ENCODE measurements around the gene SNTB2.
A peak's percentile ranks its signal among the peaks of the same experiment; 100 is the strongest.

Gene SNTB2

DNA sequence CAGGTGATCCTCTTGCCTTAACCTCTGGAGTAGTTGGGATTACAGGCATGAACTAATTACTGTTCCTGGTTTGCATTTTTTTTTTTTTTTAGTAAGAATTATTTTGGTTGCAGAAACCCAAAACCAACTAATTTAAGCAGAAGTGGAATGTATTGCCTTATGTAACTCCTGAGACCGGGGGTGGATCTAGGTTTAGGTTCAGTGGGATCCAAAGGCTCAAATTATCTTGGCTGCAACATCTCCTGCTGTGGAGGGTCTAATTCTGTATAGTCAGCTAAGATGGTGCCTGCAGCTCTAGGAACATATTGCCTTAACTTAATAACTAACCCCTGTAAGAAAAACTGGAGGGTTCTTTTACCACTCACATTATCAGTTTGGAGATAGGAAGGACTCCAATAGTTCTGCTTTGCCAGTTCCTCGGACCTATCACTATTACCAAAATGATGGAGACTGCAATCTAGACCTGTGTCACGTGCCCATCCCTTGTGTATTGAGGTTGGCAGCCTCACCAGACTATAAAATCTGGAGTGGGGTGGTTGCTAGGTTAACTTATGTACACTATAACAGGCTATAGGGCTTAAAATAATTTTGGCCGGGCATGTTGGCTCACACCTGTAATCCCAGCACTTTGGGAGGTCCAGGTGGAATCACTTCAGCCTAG is 8.5 kb downstream of the SNTB2 start:
- Mint-ChIP-seq H3K4me1 (peaks cover 37% of the 10 kb centered on the region), H3K9me3 (no peaks in the 10 kb centered on the region), H3K27ac (no peak overlapping the region), H3K4me3 (no peak overlapping the region), H3K27me3 (no peaks in the 10 kb centered on the region)
- ATAC-seq: no peak
- DNase-seq: no peak

DNA sequence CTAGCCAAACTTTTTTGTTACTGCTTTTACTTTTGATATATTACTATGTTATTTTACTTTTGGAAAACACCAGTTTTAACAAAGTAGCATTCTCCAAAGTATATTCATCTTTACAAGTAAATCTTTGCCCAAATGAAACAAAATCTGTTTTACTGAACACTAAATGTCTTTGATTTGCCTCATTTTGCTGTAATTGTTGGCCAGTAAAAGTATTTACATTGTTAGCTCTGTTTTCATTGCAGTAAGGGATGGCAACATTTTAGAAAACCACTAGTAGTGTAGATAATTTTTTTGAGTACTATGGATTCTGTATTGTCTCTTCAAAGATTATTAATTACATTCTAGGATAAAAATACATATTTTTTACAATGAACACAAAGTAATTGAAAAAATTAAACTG is 10.6 kb downstream of the SNTB2 start:
- ATAC-seq: no peak
- Mint-ChIP-seq H3K27ac (no peak overlapping the region), H3K9me3 (no peaks in the 10 kb centered on the region), H3K27me3 (no peaks in the 10 kb centered on the region), H3K4me3 (no peak overlapping the region), H3K4me1 (peaks cover 28% of the 10 kb centered on the region)
- DNase-seq: no peak

DNA sequence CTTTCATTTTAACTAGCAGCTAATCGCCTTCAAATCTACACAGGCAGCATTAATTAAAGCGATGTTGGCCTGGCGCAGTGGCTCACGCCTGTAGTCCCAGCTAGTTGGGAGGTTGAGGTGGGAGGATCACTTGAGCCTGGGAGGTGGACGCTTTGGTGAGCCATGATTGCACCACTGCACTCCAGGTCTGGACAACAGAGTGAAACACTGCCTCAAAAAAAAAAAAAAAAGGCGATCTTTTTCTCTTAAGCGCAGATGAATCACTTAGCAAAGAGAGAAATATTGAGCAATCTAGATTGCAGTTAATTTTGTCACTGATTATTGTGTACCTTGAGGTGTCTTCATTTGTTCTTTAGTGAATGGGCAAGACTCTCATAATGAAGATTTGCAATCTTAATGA is 12.4 kb downstream of the SNTB2 start:
- Mint-ChIP-seq H3K27me3 (no peaks in the 10 kb centered on the region), H3K4me1 (peaks cover 28% of the 10 kb centered on the region), H3K4me3 (no peak overlapping the region), H3K9me3 (no peaks in the 10 kb centered on the region), H3K27ac (no peak overlapping the region)
- DNase-seq: no peak
- no peak for ATAC-seq

DNA sequence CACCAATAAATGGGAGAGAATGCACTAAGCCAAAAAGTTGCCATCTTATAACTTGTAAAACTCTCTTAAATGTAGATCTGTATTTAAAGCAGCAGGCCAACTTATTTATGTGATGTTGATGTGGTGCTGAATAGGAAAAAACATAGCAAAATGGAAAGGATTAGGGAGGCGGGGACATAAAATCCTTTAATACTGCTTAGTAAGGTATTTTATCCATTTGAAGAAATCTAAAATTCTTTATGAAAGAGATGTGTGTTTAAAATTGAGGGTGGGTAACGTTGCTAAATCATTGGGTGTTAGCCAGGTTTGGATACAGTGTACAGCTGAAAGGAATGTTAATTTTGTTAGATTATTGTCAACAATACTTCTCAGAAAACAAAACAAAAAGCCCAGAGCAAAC is 14.3 kb downstream of the SNTB2 start:
- DNase-seq: no peak
- Mint-ChIP-seq H3K27me3 (no peaks in the 10 kb centered on the region), H3K27ac (no peak overlapping the region), H3K4me3 (no peak overlapping the region), H3K9me3 (no peaks in the 10 kb centered on the region), H3K4me1 (peaks cover 40% of the 10 kb centered on the region)
- ATAC-seq: no peak

DNA sequence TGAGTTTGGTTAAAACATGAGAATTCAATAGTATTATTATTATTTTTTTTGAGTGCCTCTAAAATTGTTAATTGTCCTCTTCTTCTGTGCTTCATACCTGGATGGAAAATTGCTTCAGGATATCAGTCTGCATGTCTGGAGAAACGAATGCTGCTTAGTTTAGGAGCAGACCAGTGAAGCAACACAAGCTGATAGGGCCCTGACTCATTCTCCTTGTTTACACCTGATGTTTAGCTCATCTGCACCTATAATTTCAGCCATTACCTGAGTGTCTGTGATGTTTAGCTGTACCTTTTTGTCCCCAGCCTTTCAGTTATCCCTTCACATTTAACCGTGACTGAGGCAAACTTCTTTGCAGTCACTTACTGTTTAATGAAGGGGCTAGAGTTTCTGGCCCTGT is 14.8 kb downstream of the SNTB2 start:
- Mint-ChIP-seq H3K4me3 (no peak overlapping the region), H3K27me3 (no peaks in the 10 kb centered on the region), H3K9me3 (no peaks in the 10 kb centered on the region), H3K4me1 (peaks cover 40% of the 10 kb centered on the region), H3K27ac (no peak overlapping the region)
- DNase-seq (no peak), ATAC-seq (no peak)

DNA sequence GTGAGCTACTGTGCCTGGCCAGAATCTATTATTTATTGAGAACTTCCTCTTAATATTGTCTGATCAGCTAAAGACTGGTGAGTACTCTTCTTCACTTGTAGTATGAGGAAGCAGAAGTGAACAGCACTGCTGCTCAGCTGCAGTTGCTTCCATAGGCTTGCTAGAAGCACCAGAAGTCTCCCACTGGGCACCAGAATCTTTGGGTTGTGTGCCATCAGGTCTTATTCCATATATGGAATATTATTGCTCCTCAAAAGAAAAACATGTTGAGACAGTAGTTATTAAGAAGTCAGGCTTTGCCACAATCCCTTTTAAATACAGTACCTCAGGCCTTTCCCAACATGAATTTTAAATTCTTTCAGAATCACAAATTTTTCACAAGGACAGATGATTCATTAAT is 17.2 kb downstream of the SNTB2 start:
- no peak for ATAC-seq
- Mint-ChIP-seq H3K27ac (no peak overlapping the region), H3K27me3 (no peaks in the 10 kb centered on the region), H3K4me1 (peaks cover 35% of the 10 kb centered on the region), H3K4me3 (peak overlapping the region in 1 of 2 donors; percentile 37), H3K9me3 (no peaks in the 10 kb centered on the region)
- DNase-seq: no peak

DNA sequence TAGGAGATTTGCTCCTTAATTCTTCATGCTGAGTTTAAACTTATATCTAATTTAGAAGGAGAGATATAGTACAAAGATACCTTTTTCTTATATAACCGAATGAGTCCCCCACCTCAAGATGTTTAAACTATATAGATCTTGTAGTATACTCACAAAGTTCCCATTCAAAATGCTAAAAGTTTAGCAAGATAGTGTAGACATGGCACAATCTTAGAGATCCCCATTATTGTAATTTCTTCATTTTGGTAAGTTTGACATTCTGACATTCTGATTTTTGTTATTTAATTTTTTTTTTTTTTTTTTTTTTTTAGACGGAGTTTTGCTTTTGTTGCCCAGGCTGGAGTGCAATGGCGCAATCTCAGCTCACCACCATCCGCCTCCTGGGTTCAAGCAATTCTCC is 22.8 kb downstream of the SNTB2 start:
- no peak for DNase-seq
- Mint-ChIP-seq H3K27ac (no peak overlapping the region), H3K27me3 (no peaks in the 10 kb centered on the region), H3K9me3 (no peaks in the 10 kb centered on the region), H3K4me1 (peaks cover 15% of the 10 kb centered on the region), H3K4me3 (no peak overlapping the region)
- ATAC-seq: no peak

DNA sequence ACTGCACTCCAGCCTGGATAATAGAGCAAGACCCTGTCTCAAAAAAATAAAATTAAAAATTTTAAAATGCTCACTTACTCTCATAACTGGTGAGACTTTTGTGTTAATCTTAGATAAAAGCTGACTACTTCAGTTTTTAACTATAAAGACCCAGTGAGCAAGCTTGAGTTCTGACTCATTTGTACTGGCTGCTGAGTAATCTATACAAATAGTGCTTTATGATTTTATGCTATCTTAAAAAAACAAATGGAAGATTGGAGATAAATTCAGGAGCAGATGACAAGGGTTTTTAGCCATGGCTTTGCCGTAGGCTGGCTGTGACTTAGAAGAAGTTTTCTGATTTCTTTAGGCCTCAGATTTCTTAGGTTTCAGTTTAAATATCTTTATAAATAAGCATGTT is 30.5 kb downstream of the SNTB2 start:
- ATAC-seq (no peak), DNase-seq (no peak)
- no peak overlapping the region for H3K27ac Mint-ChIP-seq
- no peaks in the 10 kb centered on the region for H3K4me1 Mint-ChIP-seq
- no peaks in the 10 kb centered on the region for H3K9me3 Mint-ChIP-seq
- H3K4me3 Mint-ChIP-seq: no peak overlapping the region
- H3K27me3 Mint-ChIP-seq: no peaks in the 10 kb centered on the region

DNA sequence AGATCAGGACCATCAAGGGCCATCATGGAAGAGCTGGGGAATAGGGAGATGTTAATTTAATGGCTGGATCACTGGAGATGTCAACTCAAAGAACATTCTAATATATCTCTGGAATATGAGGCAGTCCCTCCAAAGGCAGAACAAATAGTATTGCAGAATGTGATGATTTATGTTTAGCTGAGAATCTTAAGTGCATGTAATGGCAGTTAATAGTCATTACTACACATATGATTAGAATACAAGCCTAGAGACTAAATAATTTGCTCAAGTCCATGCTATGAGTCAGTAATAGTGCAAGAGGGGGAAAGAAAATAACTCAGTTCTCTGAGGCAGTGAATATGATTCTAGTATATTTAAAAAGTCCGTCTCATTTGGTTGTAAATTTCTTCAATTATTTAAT is 32.3 kb downstream of the SNTB2 start:
- Mint-ChIP-seq H3K4me1 (no peaks in the 10 kb centered on the region), H3K27ac (no peak overlapping the region), H3K27me3 (no peaks in the 10 kb centered on the region), H3K9me3 (no peaks in the 10 kb centered on the region), H3K4me3 (no peak overlapping the region)
- ATAC-seq (no peak), DNase-seq (no peak)

DNA sequence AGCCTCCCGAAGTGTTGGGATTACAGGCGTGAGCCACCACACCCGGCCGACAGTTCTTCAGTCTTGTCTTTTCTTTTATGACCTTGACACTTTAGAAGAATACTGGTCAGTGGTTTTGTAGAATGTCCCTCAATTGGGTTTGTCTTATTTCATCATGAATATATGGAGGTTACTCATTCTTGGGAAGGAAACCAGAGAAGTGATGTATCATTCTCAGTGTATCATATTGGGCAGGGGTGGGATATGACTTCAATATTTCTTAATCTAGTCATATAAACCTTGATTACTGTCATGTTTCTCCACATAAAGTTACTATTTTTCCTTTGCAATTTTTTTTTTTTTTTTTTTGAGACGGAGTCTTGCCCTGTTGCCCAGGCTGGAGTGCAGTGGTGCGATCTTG is 36.9 kb downstream of the SNTB2 start:
- no peaks in the 10 kb centered on the region for H3K4me1 Mint-ChIP-seq
- ATAC-seq (no peak), DNase-seq (no peak)
- no peak overlapping the region for H3K4me3 Mint-ChIP-seq
- H3K27me3 Mint-ChIP-seq: no peaks in the 10 kb centered on the region
- H3K27ac Mint-ChIP-seq: no peak overlapping the region
- no peaks in the 10 kb centered on the region for H3K9me3 Mint-ChIP-seq

DNA sequence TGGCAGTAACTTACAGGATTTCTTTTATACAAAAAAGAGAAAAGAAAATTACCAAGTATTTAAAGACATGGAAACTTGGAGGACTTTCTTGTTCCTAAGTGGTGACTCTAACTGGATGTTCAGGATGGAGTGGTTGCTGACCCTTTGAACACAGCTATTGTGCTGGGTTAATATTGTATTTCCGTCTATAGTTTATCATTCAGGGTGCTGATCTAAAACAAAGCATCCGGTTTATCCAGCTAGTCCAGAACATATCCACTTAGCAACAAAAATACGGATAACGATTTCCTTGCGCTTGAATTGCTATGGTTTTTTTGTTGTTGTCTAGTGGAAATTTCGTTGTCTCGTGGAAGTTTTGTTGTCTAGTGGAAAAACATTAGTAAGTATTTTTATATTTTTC is 38.2 kb downstream of the SNTB2 start:
- no peak overlapping the region for H3K27ac Mint-ChIP-seq
- DNase-seq (no peak), ATAC-seq (no peak)
- H3K9me3 Mint-ChIP-seq: no peaks in the 10 kb centered on the region
- no peaks in the 10 kb centered on the region for H3K27me3 Mint-ChIP-seq
- H3K4me3 Mint-ChIP-seq: no peak overlapping the region
- no peaks in the 10 kb centered on the region for H3K4me1 Mint-ChIP-seq

DNA sequence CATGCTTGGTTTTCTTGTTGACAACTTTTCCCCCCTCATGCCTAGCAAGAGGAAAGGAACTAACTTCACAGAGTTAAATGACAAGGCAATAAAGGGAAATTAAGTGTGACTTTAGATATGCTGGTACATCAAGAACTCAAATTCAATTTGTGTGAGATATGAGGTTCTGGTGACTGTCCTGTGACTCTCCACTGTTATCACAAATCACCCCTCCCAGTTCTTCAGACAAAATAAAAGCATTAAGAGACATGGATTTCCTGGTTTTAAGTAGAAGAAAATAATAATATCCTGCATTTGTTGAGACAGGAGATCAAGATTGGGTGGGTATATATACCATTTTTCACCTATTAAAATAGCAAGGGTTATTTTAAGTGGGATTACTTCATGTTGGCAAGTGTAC is 46.2 kb downstream of the SNTB2 start:
- no peaks in the 10 kb centered on the region for H3K4me1 Mint-ChIP-seq
- no peaks in the 10 kb centered on the region for H3K9me3 Mint-ChIP-seq
- DNase-seq (no peak), ATAC-seq (no peak)
- H3K4me3 Mint-ChIP-seq: no peak overlapping the region
- no peaks in the 10 kb centered on the region for H3K27me3 Mint-ChIP-seq
- no peak overlapping the region for H3K27ac Mint-ChIP-seq

DNA sequence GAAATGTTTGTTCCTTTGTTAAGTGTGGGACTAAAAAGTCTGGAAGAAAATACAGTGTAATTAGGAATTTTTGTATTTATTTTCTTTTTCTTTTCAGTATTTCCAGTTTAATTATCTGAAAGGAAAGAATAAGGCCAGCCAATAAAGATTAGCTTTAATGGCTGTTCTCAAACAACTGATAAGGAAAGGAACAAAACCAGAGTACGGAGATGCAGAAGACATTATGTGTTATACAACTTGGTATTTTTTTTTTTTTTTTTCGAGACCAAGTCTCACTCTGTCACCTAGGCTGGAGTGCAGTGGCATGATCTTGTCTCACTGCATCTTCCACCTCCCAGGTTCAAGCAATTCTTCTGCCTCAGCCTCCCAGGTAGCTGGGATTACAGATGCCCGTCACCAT is 47.5 kb downstream of the SNTB2 start:
- Mint-ChIP-seq H3K4me3 (no peak overlapping the region), H3K27ac (no peak overlapping the region), H3K9me3 (no peaks in the 10 kb centered on the region), H3K4me1 (no peaks in the 10 kb centered on the region), H3K27me3 (no peaks in the 10 kb centered on the region)
- ATAC-seq (no peak), DNase-seq (no peak)

DNA sequence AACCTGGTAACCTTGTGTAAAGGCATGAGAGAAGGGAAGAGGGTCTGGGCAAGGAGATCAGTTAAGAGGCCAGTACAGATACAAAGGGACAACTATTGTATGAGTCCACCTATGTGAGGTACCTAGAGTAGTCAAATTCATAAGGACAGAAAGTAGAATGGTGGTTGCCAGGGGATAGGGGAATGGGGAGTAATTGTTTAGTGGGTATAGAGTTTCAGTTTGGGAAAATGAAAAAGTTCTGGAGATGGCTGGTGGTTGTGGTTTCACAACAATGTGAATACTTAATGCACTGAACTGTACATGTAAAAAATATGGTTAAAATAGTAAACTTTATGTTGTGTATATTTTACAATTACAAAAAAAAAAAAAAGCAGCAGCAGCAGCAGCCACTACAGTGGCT is 49.4 kb downstream of the SNTB2 start:
- H3K27me3 Mint-ChIP-seq: no peaks in the 10 kb centered on the region
- no peak for ATAC-seq
- no peak overlapping the region for H3K4me3 Mint-ChIP-seq
- DNase-seq: no peak
- H3K9me3 Mint-ChIP-seq: no peaks in the 10 kb centered on the region
- no peaks in the 10 kb centered on the region for H3K4me1 Mint-ChIP-seq
- no peak overlapping the region for H3K27ac Mint-ChIP-seq

DNA sequence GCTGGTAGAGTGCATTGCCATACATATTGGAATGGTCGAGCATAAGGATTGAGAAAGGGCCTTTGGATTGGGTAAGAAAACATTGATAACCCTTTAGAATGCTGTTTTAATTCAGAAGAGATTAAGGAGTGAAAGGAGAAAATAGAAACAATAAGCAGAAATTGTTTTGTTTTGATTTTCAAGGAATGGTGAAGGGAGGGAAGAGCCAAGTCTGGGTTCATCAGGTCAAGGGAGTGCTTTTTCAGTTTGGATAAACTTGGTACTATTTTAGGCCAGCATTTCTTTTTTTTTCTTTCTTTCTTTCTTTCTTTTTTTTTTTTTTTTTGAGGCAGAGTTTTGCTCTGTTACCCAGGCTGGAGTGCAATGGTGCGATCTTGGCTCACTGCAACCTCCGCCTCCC is 50.3 kb downstream of the SNTB2 start:
- Mint-ChIP-seq H3K4me1 (no peaks in the 10 kb centered on the region), H3K27ac (no peak overlapping the region), H3K9me3 (no peaks in the 10 kb centered on the region), H3K4me3 (no peak overlapping the region), H3K27me3 (no peaks in the 10 kb centered on the region)
- ATAC-seq: no peak
- DNase-seq: no peak

DNA sequence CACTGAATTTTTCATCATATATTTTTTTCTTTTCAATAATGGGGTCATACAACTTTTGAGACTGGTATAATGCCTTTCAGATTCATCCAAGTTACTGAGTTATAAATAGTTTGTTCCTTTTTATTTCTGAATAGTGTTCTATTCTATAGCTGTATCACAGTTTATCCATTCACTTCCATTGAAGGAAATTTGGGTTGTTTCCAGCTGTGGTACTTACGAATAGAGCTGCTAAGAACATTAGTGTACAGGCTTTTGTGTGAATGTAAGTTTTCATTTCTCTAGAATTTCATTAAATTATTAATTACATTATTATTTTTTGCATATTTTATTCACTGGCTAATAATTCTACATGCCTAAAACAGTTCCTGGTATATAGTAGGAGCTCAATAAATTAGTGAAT is 52.9 kb downstream of the SNTB2 start:
- no peak overlapping the region for H3K4me3 Mint-ChIP-seq
- no peaks in the 10 kb centered on the region for H3K9me3 Mint-ChIP-seq
- no peak for ATAC-seq
- no peaks in the 10 kb centered on the region for H3K4me1 Mint-ChIP-seq
- no peak overlapping the region for H3K27ac Mint-ChIP-seq
- H3K27me3 Mint-ChIP-seq: no peaks in the 10 kb centered on the region
- DNase-seq: no peak

DNA sequence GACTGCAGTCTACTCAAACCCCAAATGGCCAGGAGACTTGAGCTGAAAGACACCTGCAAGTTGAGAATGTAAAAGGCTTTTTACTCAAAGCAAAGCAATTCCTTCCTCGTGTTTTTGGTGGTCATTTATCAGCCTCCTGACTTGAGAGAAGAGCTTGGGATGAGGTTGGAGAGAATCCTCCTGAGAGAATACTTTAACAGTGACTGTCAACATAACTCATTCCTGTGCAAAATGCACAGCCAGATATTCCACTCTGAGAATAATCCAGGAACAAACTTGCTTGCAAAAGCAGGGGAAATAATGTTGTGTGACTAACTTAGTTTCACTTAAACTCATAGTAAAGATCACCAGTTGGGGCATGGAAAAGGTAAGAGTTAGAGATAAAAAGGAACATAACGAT is 53.4 kb downstream of the SNTB2 start:
- DNase-seq (no peak), ATAC-seq (no peak)
- Mint-ChIP-seq H3K4me1 (no peaks in the 10 kb centered on the region), H3K27ac (no peak overlapping the region), H3K27me3 (no peaks in the 10 kb centered on the region), H3K4me3 (no peak overlapping the region), H3K9me3 (no peaks in the 10 kb centered on the region)

Measured in stimulated activated naive CD8-positive, alpha-beta T cell treated with anti-CD3 and anti-CD28 coated beads, Interleukin-15, amount 100 ng/mL, for 72 hours (primary cell).